IPS-NIHi7 (cell line): ENCODE results near the gene PKN3.

Experiments
- DNase-seq: peaks from one replicate; pipeline ENCODE4 v3.0.0; 2012; ENCODE audit warnings: mixed read lengths; ENCODE audit errors: extremely low spot score

Gene PKN3

DNA sequence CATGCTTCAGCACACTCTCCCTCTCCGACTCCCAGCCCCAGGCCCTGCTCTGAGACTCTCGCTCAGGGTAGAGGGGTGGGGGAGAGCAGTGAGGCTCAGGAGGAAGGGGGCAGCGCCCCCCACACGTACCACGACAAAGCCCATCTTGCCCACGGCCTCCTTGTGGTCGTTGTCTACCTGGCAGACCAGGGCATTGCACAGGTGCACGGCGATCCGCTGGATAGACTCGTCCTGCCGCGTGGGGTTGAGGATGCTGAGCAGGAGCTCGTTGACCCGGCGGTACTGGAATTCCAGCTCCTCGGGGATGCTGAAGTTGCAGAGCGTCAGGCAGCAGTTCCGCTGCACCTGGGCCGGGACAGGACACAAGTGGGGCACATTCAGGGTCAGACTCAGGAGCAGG is 40.1 kb downstream of the PKN3 start:
- no peak for DNase-seq

DNA sequence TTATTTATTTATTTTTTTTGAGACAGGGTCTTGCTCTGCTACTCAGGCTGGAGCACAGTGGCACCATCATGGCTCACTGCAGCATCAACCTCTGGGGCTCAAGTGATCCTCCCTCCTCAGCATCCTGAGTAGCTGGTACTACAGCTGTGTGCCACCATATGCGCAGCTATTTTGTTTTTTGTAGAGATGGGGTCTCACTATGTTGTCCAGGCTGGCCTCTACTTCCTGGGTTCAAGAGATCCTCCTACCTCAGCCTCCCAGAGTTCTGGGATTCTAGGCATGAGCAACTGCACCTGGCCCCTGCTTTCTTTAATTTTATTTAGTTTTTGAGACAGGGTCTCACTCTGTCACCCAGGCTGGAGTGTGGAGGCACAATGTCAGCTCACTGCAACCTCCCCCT is 41.1 kb downstream of the PKN3 start:
- no peak for DNase-seq

DNA sequence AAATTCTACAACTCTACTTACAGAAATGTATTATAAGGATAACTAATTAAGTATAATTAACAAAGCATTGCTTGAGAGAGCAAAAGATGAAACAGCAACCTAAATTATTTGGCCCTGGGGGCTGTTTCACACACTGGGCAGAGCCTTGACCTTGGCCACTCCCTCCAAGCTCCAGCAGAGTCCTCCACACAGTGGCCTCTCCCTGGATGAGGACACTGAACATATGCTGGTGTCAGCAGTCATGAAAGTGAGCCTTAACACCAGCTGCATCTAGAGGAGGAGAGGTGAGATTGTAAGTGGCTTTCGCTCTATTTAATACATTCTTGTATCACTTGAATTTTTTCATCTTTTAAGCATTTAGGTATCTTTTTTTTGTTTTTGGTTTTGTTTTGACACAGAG is 44.9 kb downstream of the PKN3 start:
- DNase-seq = no peak

DNA sequence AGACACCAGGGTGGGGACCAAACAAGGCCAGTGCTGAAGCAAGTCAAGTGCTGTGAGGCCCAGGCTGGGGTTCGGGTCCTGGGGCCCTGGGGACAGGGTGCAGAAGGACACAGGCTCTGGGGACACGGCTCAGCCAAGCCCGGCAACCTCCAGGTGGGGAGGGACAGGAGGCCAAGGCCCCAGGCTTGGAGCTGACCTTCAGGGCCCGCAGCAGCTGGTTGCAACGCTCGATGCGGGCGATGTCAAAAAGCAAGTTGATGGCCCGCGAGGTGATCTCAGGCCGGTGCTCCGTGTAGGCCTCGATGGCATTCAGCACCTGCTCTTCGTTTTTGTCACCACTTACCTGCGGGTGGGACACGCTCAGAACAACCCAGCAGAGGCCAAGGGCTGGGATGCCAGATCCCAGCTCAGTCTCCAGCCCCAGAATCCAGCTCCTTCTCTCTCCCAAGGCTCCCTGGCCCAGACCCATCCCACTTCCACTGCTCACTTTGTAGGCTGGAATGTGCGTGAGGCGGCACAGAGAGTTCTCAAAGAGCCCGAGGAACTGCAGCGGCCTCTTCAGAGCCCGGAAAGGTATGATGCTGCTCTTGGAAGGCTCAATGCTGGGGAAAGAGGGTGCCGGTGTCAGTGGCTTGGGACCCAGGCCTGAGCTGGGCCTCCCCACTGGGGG is 48.8 kb downstream of the PKN3 start:
- DNase-seq = no peak

DNA sequence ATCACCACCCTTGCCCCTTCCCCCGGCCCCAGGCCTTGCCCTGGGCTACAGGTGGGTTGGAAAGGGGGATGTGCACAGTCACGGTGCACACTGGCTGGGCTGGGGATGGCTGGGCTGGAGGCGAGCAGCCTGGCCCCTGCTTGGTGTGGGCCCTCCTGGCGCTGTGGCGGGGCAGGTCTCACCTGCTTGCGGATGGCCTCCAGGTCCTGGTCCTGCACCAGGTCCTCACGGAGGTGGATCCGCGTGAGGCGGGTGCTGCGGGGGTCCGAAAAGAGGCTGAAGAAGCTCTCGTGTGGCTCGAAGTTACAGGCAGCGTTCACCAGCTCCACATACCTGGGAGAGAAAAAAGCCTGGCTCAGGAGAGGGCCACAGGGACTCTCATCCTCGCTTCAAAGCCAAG is 51.3 kb downstream of the PKN3 start:
- DNase-seq = no peak

DNA sequence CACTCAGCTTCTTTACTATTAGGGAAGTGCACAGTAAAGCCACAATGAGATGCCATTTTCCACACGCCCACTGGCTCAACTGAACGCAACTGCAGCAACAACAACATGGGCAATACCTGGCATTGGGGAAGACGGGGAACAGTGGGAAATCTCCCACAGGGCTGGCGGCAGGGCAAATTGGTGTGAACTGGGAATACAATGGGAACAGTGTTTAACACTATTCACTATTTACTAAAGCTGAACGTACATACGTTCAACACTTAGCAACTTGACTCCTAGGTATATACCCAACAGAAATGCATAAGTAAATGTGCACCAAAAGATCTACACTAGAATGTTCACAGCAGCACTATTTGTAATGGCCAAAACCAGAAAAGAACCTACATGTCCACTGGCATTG is 55.3 kb downstream of the PKN3 start:
- no peak for DNase-seq

DNA sequence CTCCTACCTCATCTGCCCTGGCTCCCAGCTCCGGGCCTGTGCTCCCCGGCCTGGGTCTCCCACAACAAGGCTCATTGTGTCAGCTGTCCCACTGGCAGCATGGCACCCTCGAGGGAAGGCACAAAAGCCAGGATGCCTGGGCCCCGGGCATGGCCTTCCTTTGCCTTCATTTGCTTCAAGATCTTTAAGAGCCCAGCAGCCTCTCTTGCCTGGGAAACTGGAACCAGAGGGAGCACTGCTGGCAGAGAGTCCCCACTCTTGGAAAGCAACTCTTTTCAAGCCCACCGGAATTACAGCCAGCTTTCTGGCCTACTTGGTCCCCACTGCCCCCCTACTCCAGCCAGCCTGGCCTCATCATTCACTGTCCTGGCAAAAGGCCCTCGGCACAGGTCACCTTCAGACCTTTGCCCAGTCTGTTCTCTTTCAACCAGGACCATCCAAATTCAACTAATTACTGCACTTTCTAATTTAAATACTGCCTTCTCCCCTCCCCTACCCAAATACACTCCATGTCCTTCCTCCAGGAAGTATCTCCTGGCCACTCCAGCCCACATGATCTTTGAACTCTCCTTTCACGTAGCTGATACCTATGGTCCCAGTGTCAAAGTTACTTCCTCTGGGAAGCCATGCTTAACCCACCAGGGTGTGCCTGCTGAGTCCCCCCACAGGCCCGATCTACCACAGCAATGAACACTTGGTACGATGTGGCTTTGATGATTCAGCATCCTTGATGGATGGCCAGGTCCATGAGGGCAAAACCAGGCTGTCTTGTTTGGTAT is 60.6 kb downstream of the PKN3 start:
- no peak for DNase-seq

DNA sequence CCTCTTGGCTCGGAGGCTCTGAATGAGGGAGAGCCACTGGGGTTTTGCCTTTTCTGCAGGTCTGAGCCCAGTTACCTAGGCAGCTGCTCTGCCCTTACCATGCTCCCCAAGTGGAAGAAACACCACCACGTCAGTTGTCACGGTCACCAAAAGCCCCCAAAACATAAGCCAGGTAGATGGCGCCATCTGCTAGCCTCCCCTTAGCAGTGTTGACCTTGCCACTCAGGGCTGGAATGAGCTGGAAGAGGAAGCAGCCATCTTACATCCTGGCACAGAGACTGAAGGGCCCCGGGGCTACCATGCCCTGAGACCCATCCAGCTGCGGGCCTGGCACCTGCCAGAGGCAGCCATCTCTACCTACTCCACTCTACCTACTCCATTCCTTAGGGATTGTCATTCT is 62.1 kb downstream of the PKN3 start:
- peak; percentile 45 for DNase-seq

DNA sequence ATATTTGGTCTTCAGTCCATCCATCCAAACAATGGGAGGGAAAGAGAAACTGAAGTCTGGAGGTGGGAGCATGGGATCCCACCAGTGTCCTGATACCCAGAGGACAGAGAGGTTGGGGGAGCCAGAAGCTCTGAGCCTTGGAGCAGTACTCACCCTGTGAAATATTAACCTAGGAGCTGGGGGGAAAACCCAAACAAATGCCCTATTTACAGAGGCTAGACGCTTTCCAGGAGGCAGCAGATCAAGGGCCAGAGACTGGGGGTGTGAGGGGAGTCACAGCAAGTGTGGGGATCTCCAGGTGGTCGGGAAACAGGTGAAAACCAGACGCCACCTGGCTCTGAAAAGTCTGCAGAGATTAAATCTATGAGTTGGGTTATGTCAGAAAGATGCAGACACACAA is 63.2 kb downstream of the PKN3 start:
- DNase-seq = no peak

DNA sequence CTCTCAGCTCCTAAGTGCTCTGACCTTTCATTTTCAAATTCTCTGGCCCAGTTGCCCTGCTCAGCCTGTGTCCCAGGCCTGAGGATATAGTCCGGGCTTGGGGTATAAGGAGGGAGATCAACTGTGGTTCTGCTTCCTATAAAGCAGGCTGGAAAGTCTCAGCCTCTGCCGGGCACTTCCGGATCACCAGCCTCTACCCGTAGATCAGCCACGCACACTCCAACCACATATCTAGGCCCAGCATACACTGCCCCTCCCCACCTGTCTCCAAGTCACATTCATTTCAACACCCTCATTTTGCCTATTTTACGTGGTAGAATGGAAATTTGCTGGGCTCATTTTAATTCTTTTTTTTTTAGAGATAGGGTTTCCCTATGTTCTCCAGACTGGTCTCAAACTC is 66.3 kb downstream of the PKN3 start:
- DNase-seq = no peak
